Hepatocyte (in vitro differentiated cells): ENCODE data around the gene FNDC11. TPM values are rescaled to one million over a fixed set of nuclear protein-coding genes. Genes with fewer than 3 reads are reported as not detected.
A peak's percentile ranks its signal among the peaks of the same experiment; 100 is the strongest.

Source experiments
- DNase-seq: peaks from one replicate; pipeline ENCODE4 v3.0.0-alpha.2; 2016; ENCODE audit warnings: low spot score
- H2AFZ ChIP-seq: fragments of 200-600 bp; sonication (generic); 2 replicates; pipeline ENCODE4 v1.6.0; 2016; ENCODE audit warnings: antibody characterized with exemption, mild to moderate bottlenecking
- H3K27ac ChIP-seq: fragments of 200-600 bp; sonication (generic); 2 replicates; pipeline ENCODE4 v1.5.1; 2016; ENCODE audit warnings: mild to moderate bottlenecking
- H3K27me3 ChIP-seq: fragments of 200-600 bp; sonication (generic); 2 replicates; pipeline ENCODE4 v1.6.1; 2016
- H3K36me3 ChIP-seq: fragments of 200-600 bp; sonication (generic); replicated peaks from 2 replicates; pipeline ENCODE4 v1.5.1; 2016; ENCODE audit warnings: low read depth; ENCODE audit not compliant: insufficient read depth
- H3K4me1 ChIP-seq: fragments of 200-600 bp; sonication (generic); 2 replicates; pipeline ENCODE4 v1.5.1; 2016; ENCODE audit warnings: mild to moderate bottlenecking, moderate library complexity; ENCODE audit not compliant: insufficient read depth
- H3K4me2 ChIP-seq: fragments of 200-600 bp; sonication (generic); 2 replicates; pipeline ENCODE4 v1.6.0; 2016
- H3K4me3 ChIP-seq: fragments of 200-600 bp; sonication (generic); 2 replicates; pipeline ENCODE4 v1.5.1; 2016; ENCODE audit warnings: mild to moderate bottlenecking
- H3K79me2 ChIP-seq: fragments of 200-600 bp; sonication (generic); 2 replicates; pipeline ENCODE4 v1.6.0; 2017; ENCODE audit warnings: mild to moderate bottlenecking
- H3K9me2 ChIP-seq: fragments of 200-600 bp; sonication (generic); replicated peaks from 2 replicates; pipeline ENCODE4 v1.6.0; 2017; ENCODE audit warnings: mild to moderate bottlenecking; ENCODE audit not compliant: insufficient read depth
- H3K9me3 ChIP-seq: fragments of 200-600 bp; sonication (generic); 2 replicates; pipeline ENCODE4 v1.5.1; 2016; ENCODE audit warnings: low read depth, mild to moderate bottlenecking
- H4K20me1 ChIP-seq: fragments of 200-600 bp; sonication (generic); 2 replicates; pipeline ENCODE4 v1.6.0; 2016; ENCODE audit warnings: mild to moderate bottlenecking; ENCODE audit not compliant: insufficient read depth, poor library complexity, severe bottlenecking
- EZH2 ChIP-seq: fragments of 200-600 bp; sonication (generic); IDR thresholded peaks from 2 replicates; pipeline ENCODE4 v1.6.1; 2016; ENCODE audit warnings: antibody characterized with exemption, mild to moderate bottlenecking, borderline replicate concordance
- EZH2phosphoT487 ChIP-seq: fragments of 200-600 bp; sonication (generic); IDR thresholded peaks from one replicate; pipeline ENCODE4 v1.6.1; 2018; ENCODE audit warnings: antibody characterized with exemption, mild to moderate bottlenecking, low read depth, moderate library complexity; ENCODE audit not compliant: unreplicated experiment, severe bottlenecking
- WGBS: methylation state at CpG from one replicate; pipeline ENCODE4 v1.1.6; 2016; ENCODE audit warnings: low lambda C conversion rate; ENCODE audit errors: missing lambda C conversion rate; 5-methylcytosine and 5-hydroxymethylcytosine counted together
- polyA plus RNA-seq: library from polyadenylated mRNA; unstranded; fragments of >200 nt; fragmentation: Nextera tagmentation; extraction: Ambion mirVana; gene quantifications from 2 replicates; pipeline ENCODE4 v1.2.1, GENCODE V29; 2016
- total RNA-seq: library from RNA; depleted of rRNA; stranded (reverse); fragments of >200 nt; gene quantifications from 2 replicates; pipeline ENCODE4 v1.2.3, GENCODE V29; 2014
- TF ChIP-seq, protein P1 (sequence below): fragments of 200-600 bp; sonication (generic); IDR thresholded peaks from 2 replicates; pipeline ENCODE4 v1.5.1; 2016; ENCODE audit warnings: antibody characterized with exemption, mild to moderate bottlenecking; ENCODE audit not compliant: poor library complexity

Gene FNDC11
- total and polyA plus RNA-seq, 2 experiments from 2014 or later = 0.57 to 0.79 TPM

DNA sequence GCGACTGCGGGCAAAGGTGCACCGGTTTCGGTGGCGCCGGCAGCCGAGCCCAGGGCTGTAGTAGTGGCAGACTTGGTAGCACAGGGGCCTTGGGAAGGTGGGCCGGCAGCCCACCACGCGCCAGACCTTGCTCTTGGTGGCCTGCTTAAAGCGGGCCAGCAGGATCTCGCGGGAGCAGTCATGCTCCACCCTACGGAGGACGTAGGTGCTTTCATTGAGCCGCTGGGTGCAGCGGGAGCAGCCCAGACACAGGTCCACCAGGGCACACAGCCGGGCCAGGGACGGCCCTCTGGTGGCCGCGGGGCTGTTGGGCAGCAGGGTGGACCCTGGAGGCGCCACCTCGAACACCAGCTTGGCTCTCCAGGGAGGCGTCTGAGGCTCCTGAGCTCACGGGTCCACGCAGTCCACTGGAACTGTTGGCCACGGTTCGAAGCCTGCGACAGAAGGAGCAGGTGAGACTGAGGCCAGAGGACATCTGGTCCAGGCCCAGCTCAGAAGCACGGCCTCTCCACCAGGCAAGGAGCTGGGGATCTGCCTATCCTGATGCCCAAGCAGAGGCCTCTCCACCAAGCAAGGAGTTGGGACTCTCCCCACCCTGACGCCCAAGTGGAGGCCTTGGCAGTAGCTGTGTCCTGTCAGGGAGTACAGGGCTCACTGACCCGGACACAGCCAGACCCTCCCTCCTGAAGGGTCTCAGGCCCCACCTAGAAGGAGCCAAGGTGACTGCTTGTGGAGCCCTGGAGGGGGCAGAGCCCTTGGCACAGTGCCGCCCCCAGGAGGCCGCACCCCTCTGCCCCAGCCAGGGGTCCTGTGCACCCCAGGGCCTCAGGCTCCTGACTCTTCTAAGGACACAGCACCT, 19.1 kb downstream of the FNDC11 start:
- Histone ChIP-seq H3K36me3 (no peaks in the 10 kb centered on the region), H3K9me3 (no peaks in the 10 kb centered on the region), H3K9me2 (no peaks in the 10 kb centered on the region), H3K27ac (no peak overlapping the region), H3K4me1 (peaks cover 14% of the 10 kb centered on the region), H2AFZ (peak overlapping the region; percentile 58), H3K4me2 (peak overlapping the region; percentile 94), H3K4me3 (peak overlapping the region; percentile 85), H4K20me1 (no peaks in the 10 kb centered on the region), H3K79me2 (peaks cover 6% of the 10 kb centered on the region), H3K27me3 (no peaks in the 10 kb centered on the region)
- TF ChIP-seq, protein P1, sequence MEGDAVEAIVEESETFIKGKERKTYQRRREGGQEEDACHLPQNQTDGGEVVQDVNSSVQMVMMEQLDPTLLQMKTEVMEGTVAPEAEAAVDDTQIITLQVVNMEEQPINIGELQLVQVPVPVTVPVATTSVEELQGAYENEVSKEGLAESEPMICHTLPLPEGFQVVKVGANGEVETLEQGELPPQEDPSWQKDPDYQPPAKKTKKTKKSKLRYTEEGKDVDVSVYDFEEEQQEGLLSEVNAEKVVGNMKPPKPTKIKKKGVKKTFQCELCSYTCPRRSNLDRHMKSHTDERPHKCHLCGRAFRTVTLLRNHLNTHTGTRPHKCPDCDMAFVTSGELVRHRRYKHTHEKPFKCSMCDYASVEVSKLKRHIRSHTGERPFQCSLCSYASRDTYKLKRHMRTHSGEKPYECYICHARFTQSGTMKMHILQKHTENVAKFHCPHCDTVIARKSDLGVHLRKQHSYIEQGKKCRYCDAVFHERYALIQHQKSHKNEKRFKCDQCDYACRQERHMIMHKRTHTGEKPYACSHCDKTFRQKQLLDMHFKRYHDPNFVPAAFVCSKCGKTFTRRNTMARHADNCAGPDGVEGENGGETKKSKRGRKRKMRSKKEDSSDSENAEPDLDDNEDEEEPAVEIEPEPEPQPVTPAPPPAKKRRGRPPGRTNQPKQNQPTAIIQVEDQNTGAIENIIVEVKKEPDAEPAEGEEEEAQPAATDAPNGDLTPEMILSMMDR = peak; percentile 4
- no peak for TF ChIP-seq EZH2phosphoT487
- WGBS = 92% methylated on average over 32 of the region's 34 CpGs
- DNase-seq = no peak

DNA sequence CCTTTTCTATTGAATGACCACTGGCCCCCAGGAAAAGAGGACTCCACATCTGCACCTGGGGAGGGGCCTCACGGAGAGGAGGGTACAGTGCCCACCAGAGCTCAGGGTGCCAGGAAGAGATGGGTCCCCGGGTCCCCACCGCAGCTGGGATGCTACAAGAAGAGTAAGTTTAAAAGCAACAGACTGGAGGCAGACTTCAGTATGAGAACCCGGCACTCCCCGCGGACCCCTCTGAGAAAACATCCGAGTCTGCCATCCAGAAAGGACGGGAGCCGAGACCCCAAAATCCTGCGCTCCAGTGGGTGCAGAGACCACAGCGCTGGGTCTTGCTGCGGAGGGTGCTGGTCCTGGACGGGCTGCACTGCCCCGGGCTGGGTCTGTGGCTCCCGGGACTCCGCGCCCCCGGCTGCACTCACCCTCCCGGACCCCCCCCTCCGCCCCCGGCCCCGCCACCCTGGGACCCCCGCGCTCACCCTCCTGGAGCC, 19.7 kb downstream of the FNDC11 start:
- Histone ChIP-seq H3K4me2 (peak overlapping the region; percentile 94), H3K9me3 (no peaks in the 10 kb centered on the region), H4K20me1 (no peaks in the 10 kb centered on the region), H3K27ac (peak overlapping the region; percentile 37), H3K9me2 (no peaks in the 10 kb centered on the region), H2AFZ (peak overlapping the region; percentile 58), H3K36me3 (no peaks in the 10 kb centered on the region), H3K79me2 (peaks cover 6% of the 10 kb centered on the region), H3K4me1 (peaks cover 14% of the 10 kb centered on the region), H3K4me3 (peak overlapping the region; percentile 85), H3K27me3 (no peaks in the 10 kb centered on the region)
- 13% methylated on average over 12 of the region's 24 CpGs for WGBS
- DNase-seq = no peak
- TF ChIP-seq, protein P1 = no peak
- TF ChIP-seq EZH2phosphoT487 (no peak), EZH2 (no peak)

DNA sequence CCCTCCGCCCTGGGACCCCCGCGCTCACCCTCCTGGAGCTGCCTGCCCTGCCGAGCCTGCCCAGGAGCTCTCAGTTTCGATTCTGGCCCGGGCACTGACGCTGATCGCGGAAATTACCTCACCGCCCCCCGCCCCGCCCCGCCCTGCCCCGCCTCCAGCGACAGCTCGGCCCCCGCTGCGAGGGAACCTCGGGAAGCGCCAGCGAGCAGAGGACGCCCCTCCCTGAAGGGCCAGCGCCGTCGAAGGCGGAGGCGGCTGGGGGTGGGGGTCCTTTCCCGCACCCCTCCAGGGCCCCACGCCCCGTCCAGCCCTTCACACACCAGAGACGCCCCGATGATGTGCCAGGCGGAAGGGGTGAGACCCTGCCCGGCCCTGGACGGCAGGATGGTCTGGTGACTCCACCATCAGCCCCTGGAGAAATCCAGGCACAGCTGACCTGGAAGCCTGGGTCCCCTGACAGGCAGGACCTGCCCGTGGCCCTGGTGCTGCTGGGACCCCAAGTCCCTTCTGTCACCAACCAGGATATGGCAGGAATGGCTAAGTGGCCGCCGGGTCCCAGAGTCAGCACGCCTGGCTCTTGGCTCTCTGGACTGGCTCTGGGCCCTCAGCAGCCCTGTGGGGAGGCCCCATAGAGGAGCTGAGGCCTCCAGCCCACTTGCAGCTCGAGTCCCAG, 20.3 kb downstream of the FNDC11 start, which contains the start of gene HELZ2:
TSS of gene HELZ2 (minus strand) at position 84 of the 673 bp plus-strand sequence. CDS start 1,854 bp downstream, outside the sequence.
- Histone ChIP-seq H3K9me3 (no peaks in the 10 kb centered on the region), H4K20me1 (no peaks in the 10 kb centered on the region), H3K4me2 (peak within 1 kb of the TSS; percentile 94), H3K4me1 (peaks cover 14% of the 10 kb centered on the region), H3K4me3 (peak within 1 kb of the TSS; percentile 85), H3K79me2 (peaks cover 6% of the 10 kb centered on the region), H3K36me3 (no peaks in the 10 kb centered on the region), H2AFZ (peak within 1 kb of the TSS; percentile 88), H3K27ac (peak within 1 kb of the TSS; percentile 37), H3K9me2 (no peaks in the 10 kb centered on the region), H3K27me3 (no peaks in the 10 kb centered on the region)
- peak; percentile 88 for DNase-seq
- WGBS = 18% methylated on average over 20 of the region's 40 CpGs
- TF ChIP-seq, protein P1 = no peak
- TF ChIP-seq EZH2phosphoT487 (no peak), EZH2 (no peak)
